OCI-LY7 (cell line): ENCODE measurements around the gene DOK3.

Experiments
- CTCF ChIP-seq: fragments of 200-600 bp; sonication (generic); conservative IDR thresholded peaks from 2 replicates; pipeline ENCODE4 v1.5.1; 2014; ENCODE audit warnings: mild to moderate bottlenecking, antibody characterized with exemption, low read length, moderate library complexity, mixed read lengths
- EZH2phosphoT487 ChIP-seq: fragments of 200-600 bp; sonication (generic); IDR thresholded peaks from 2 replicates; pipeline ENCODE4 v1.6.1; 2018; ENCODE audit warnings: low read depth, borderline replicate concordance, mild to moderate bottlenecking, mixed run types, antibody characterized with exemption, low read length, moderate library complexity, mixed read lengths

GRCh38 chr5:177501874-177502678 is 7.5 kb downstream of the DOK3 start:
- TF ChIP-seq CTCF, result no peak
- no peak for TF ChIP-seq EZH2phosphoT487
